Placental epithelial cell (primary cell): Measurements from ENCODE around the gene MYLK2. TPM values are rescaled to one million over a fixed set of nuclear protein-coding genes. Genes with fewer than 3 reads are reported as not detected.

Source experiments
- small RNA-seq: library from RNA; depleted of rRNA; stranded (forward); fragments of <200 nt; gene quantifications from one replicate; pipeline ENCODE3, GENCODE V24; 2012
- total RNA-seq: library from RNA; depleted of rRNA; stranded (reverse); fragments of >200 nt; gene quantifications from 2 replicates; pipeline ENCODE4 v1.2.3, GENCODE V29; 2012

Gene MYLK2
- 0.22 TPM in 1 of 2 replicates, not detected in the other for total RNA-seq

DNA sequence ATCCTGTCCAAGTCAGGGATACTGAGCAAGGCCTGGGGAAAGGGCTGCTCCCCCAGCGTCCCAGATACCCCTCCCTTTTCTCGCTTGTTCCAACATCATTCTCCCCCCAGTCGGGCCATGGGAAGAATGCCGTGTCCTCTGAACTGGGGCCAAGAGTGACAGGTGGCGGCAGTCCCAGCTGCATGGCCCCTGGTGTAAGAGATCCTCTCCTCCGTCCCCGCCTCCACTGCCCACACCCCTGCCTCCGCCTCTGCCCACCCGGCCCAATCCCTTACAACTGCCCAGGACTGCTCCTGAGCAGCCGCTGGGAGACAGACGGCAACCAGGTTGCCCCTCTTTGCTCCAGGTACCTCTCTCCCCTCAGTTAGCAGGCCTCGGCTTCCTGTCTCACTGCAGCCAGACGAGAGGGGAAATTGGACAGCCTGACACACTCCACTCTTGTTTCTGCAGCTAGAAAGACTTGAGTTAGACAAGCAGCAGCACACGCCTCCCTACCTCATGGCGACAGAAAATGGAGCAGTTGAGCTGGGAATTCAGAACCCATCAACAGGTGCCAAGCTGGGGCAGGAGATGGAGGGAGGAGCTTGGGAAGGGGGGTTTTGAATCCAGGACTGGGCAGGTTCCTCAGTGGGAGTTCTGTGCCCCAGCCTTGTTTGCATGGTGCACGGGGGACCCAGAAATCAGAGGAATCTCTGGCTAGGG lies at the start of gene MYLK2:
MYLK2 (plus strand) TSS at position 274 of the 702 bp plus-strand sequence; CDS start at position 499, 225 bp downstream.

DNA sequence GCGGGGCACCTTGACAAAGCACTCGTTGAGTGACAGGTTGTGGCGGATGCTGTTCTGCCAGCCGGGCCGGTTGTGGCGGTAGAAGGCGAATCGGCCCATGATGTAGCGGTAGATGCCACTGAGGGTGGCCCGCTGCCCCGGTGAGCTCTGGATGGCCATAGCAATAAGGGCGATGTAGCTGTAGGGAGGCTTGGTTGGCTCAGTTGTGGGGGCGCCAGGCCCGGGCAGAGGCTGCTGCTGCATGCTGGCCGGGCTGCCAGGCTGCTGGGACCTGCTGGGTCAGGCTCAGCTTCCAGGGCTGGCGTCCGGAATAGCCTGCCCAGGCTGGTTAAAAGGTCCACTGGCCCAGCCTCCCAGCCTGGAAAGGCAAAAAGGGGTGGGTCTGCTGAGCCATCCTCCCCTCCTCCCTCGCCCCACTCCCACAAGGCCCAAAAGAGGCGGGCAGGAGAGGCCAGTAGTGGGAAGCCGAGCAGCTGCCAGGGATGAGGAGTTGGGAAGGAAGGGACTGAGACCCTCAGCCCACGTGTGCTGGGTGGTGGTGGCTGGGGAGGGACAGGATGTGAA lies 26.2 kb downstream of the MYLK2 start, which contains the start of gene FOXS1:
FOXS1 (minus strand) TSS at position 305 of the 564 bp plus-strand sequence; CDS start at position 243, 62 bp downstream.

DNA sequence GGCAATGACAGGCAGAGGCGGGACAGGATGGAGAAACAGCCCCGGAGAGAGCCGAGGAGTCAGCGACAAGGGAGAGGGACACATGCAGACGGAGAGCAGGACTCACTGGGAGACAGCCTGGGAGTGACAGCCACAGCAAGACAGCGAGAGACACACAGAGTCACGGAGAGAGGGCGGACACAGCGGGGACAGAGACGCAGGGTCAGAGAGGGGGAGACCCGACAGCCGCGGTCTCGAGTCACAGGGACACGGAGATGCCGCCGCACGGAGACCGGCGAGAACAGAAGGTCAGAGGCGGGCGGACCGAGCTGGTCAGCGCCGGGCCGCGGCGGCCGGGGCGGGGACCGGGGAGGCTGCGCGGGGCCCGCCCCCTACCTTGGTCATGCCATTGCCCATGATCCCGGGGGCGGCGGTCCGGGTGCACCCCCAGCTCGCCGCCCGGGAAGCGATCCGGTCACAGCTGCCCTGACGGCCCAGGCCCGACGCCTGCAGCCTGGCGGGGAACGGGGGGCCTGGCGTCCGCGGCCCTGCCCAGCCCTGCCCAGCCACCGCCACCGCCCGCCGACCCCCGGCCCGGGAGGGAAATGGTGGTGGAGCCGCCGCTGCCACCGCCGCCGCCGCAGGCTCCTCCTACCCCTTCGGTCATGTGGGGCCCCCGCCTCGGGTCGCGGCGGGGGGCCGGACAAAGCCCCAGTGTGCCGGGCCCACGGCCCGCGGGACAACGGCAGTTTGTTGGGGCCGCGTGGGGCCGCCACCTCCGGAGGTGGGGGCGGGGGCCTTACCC lies 51.0 kb downstream of the MYLK2 start, which contains the start of the genes DUSP15 and TTLL9:
DUSP15 (minus strand) TSS at position 586 of the 784 bp plus-strand sequence; CDS start at position 396, 190 bp downstream.
TTLL9 (plus strand) TSS at position 693 of the 784 bp plus-strand sequence. CDS start 493 bp downstream, outside the sequence.

Small RNA genes lying within 50 kb of the gene (small RNA-seq; reads per million reads assigned to genes)
- not detected for gene AL160175.1

Other genes starting within 250 kb of the MYLK2 start
- gene ID1, start 214.1 kb upstream of the MYLK2 start, total RNA-seq = 2.3 and 2.4 TPM in 2 replicates
- gene COX4I2, start 181.4 kb upstream of the MYLK2 start, total RNA-seq = not detected in 2 replicates
- gene BCL2L1, start 96.5 kb upstream of the MYLK2 start, total RNA-seq = 73.4 and 115 TPM in 2 replicates
- 11.4 and 26.5 TPM in 2 replicates for gene TPX2, start 80.1 kb upstream of the MYLK2 start, total RNA-seq
- not detected in 2 replicates for gene FOXS1, start 26.2 kb downstream of the MYLK2 start, total RNA-seq
- not detected in 2 replicates for gene DUSP15, start 51.2 kb downstream of the MYLK2 start, total RNA-seq
- under 0.01 TPM in 1 of 2 replicates, not detected in the other for gene TTLL9, start 51.3 kb downstream of the MYLK2 start, total RNA-seq
- gene PDRG1, start 132.7 kb downstream of the MYLK2 start, total RNA-seq = 2.5 and 2.7 TPM in 2 replicates
- gene XKR7, start 148.8 kb downstream of the MYLK2 start, total RNA-seq = under 0.01 TPM in 1 of 2 replicates, not detected in the other
- not detected in 2 replicates for gene CCM2L, start 191.1 kb downstream of the MYLK2 start, total RNA-seq
- not detected in 2 replicates for gene HCK, start 232.9 kb downstream of the MYLK2 start, total RNA-seq